ENCODE results near the gene CASS4. TPM values are rescaled to one million over a fixed set of nuclear protein-coding genes. Genes with fewer than 3 reads are reported as not detected.
"Not testable (repeated sequence)": the region's sequence is repeated elsewhere in the genome, so short reads cannot be mapped to it uniquely, and the experiment has no call there.

CASS4 gene
- total RNA-seq, 1 donor from 2014 or later = not detected

DNA sequence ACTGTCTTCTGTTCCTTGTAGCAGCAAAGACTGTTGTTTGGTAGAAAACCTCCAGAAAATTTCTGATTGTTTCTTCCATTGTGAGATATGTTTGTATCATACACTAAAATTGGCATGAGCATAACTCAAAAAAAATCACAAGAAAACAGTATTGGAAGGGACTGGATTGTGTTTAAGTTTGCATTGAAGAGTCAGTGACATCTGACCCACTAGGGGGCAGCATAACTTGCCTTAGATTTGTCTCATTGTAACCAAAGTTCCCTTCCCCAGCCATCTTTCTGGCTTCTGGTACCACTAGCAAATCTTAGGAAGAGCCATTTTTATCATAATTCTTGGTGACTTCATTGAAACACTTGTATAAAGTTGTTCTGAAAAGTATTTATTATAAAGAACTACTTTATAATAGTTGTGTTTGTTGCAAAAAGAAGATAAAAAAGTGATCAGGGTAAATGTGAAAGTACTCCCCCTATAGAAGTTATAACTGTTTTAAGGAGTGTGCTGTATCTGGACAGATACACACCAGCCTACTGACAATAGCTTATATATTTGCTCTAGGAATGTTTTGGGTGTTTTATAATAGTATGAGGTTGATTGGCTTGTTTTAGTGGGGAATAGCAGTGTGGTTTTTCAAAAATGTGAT is 11.9 kb upstream of the CASS4 start:
- Mint-ChIP-seq H3K9me3 (ENCODE audit: unreplicated experiment) (no peaks in the 10 kb centered on the region), H3K4me1 (ENCODE audit: unreplicated experiment) (no peaks in the 10 kb centered on the region), H3K27ac (ENCODE audit: unreplicated experiment) (no peak overlapping the region), H3K4me3 (ENCODE audit: unreplicated experiment) (no peak overlapping the region), H3K27me3 (ENCODE audit: unreplicated experiment) (no peaks in the 10 kb centered on the region), H3K36me3 (ENCODE audit: low read depth, unreplicated experiment) (peaks cover 43% of the 10 kb centered on the region)
- TF ChIP-seq, protein P1, sequence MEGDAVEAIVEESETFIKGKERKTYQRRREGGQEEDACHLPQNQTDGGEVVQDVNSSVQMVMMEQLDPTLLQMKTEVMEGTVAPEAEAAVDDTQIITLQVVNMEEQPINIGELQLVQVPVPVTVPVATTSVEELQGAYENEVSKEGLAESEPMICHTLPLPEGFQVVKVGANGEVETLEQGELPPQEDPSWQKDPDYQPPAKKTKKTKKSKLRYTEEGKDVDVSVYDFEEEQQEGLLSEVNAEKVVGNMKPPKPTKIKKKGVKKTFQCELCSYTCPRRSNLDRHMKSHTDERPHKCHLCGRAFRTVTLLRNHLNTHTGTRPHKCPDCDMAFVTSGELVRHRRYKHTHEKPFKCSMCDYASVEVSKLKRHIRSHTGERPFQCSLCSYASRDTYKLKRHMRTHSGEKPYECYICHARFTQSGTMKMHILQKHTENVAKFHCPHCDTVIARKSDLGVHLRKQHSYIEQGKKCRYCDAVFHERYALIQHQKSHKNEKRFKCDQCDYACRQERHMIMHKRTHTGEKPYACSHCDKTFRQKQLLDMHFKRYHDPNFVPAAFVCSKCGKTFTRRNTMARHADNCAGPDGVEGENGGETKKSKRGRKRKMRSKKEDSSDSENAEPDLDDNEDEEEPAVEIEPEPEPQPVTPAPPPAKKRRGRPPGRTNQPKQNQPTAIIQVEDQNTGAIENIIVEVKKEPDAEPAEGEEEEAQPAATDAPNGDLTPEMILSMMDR (IDR thresholded peaks at IDR 0.05; ENCODE audit: unreplicated experiment) = peak; percentile 85
- peak; percentile 65 for DNase-seq (ENCODE audit: low spot score)

DNA sequence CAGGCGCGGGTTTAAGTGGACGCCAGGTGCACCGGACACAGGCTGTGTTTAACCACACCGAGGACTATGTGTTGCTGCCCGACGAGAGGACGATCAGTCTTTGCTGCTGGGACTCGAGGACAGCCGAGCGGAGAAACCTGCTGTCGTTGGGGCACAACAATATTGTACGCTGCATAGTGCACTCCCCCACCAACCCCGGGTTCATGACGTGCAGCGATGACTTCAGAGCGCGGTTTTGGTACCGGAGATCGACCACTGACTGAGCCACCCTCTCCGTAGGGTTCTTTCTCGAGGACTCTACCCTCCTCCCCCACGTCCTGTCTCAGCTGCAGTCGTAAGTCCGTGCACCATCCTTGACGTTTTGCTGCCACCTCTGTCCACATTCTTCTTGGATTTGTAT is 8.6 kb upstream of the CASS4 start:
- TF ChIP-seq, protein P1 (IDR thresholded peaks at IDR 0.05; ENCODE audit: unreplicated experiment) = no peak
- Mint-ChIP-seq H3K27ac (ENCODE audit: unreplicated experiment) (no peak overlapping the region), H3K4me1 (ENCODE audit: unreplicated experiment) (peaks cover under 1% of the 10 kb centered on the region), H3K9me3 (ENCODE audit: unreplicated experiment) (no peaks in the 10 kb centered on the region), H3K36me3 (ENCODE audit: low read depth, unreplicated experiment) (peaks cover 37% of the 10 kb centered on the region), H3K27me3 (ENCODE audit: unreplicated experiment) (no peaks in the 10 kb centered on the region), H3K4me3 (ENCODE audit: unreplicated experiment) (no peak overlapping the region)
- DNase-seq (ENCODE audit: low spot score) = no peak

DNA sequence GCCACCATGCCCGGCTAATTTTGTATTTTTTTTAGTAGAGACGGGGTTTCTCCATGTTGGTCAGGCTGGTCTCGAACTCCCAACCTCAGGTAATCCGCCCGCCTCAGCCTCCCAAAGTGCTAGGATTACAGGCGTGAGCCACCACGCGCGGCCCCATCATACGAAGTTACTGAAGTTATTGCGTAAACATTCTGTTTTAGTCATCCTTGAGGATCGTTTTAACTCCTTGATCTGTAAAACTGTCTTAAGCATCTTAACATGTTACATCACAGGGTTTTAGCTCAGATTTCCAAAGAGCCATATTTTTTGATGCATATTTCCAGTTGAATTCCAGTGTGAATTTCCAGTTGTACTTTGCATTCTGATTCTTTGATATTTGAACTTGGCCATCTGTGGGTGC is 6.7 kb upstream of the CASS4 start:
- peaks cover 22% of the 10 kb centered on the region for H3K36me3 Mint-ChIP-seq (ENCODE audit: low read depth, unreplicated experiment)
- H3K4me1 Mint-ChIP-seq (ENCODE audit: unreplicated experiment); H3K27ac Mint-ChIP-seq (ENCODE audit: unreplicated experiment); H3K4me3 Mint-ChIP-seq (ENCODE audit: unreplicated experiment); H3K27me3 Mint-ChIP-seq (ENCODE audit: unreplicated experiment); DNase-seq (ENCODE audit: low spot score); H3K9me3 Mint-ChIP-seq (ENCODE audit: unreplicated experiment): not testable (repeated sequence)

DNA sequence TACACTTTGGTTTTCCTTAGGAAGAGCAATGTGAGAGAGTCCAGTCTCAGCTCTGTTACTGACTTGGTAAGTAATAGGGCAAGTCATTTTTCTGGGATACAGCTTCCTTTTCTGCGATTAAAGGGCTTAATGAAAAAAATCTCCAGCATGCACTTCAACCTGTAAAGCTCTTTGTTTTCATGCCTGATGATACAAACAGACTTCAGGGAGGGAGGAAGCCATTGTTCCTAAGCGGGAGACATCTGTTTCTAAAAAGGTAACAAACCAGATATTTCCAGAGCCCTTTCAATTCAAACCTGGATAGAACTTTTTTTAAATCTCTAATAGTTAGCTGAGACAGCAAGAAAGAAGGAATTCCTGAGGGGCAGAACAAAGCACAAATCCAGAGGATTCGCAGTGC is 5.2 kb upstream of the CASS4 start:
- TF ChIP-seq, protein P1 (IDR thresholded peaks at IDR 0.05; ENCODE audit: unreplicated experiment) = no peak
- H3K27ac Mint-ChIP-seq (ENCODE audit: unreplicated experiment) = no peak overlapping the region
- H3K27me3 Mint-ChIP-seq (ENCODE audit: unreplicated experiment) = no peaks in the 10 kb centered on the region
- peaks cover 18% of the 10 kb centered on the region for H3K36me3 Mint-ChIP-seq (ENCODE audit: low read depth, unreplicated experiment)
- no peaks in the 10 kb centered on the region for H3K9me3 Mint-ChIP-seq (ENCODE audit: unreplicated experiment)
- peaks cover 12% of the 10 kb centered on the region for H3K4me1 Mint-ChIP-seq (ENCODE audit: unreplicated experiment)
- H3K4me3 Mint-ChIP-seq (ENCODE audit: unreplicated experiment) = no peak overlapping the region
- no peak for DNase-seq (ENCODE audit: low spot score)

DNA sequence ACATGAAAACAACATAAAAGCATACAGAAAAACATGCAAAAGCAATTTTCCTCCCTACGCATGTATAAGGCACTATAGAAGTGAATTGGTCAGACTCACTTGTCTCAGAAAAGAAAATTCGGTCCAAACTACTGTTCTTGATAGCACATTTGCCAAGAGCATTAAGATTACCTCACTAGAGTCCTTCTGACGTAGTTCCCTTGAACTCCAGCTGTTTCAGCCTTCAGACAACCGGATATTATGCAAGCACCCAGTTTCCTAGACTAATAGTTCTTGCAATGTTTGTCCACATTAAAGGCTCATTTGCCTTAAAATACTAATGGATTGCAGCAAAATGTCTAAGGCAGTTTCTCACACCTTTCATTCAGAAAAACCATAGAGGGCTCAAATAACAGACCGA is 2.5 kb upstream of the CASS4 start:
- peaks cover 12% of the 10 kb centered on the region for H3K4me1 Mint-ChIP-seq (ENCODE audit: unreplicated experiment)
- TF ChIP-seq, protein P1 (IDR thresholded peaks at IDR 0.05; ENCODE audit: unreplicated experiment) = no peak
- DNase-seq (ENCODE audit: low spot score) = no peak
- no peak overlapping the region for H3K27ac Mint-ChIP-seq (ENCODE audit: unreplicated experiment)
- no peaks in the 10 kb centered on the region for H3K27me3 Mint-ChIP-seq (ENCODE audit: unreplicated experiment)
- no peak overlapping the region for H3K4me3 Mint-ChIP-seq (ENCODE audit: unreplicated experiment)
- H3K9me3 Mint-ChIP-seq (ENCODE audit: unreplicated experiment) = no peaks in the 10 kb centered on the region
- peaks cover 2% of the 10 kb centered on the region for H3K36me3 Mint-ChIP-seq (ENCODE audit: low read depth, unreplicated experiment)

All from endothelial cell (in vitro differentiated cells).